Keratinocyte (primary cell): ENCODE data around the gene GHITM.

Experiments
- EZH2 ChIP-seq: IDR thresholded peaks from one replicate; pipeline ENCODE4 v1.6.1; 2012; ENCODE audit warnings: inconsistent platforms, mild to moderate bottlenecking, low read length, moderate library complexity
- TF ChIP-seq, protein P1 (sequence below), 3 experiments: IDR thresholded peaks in 1 of 3; conservative IDR thresholded peaks in 1 of 3; optimal IDR thresholded peaks in 1 of 3; 2 replicates in 2 of 3; 3 replicates in 1 of 3; pipeline versions ENCODE3 to v1.5.1; 2011; ENCODE audit warnings: low read length in 3 of 3, mild to moderate bottlenecking in 3 of 3, moderate library complexity in 2 of 3, control low read depth in 1 of 3, inconsistent platforms in 1 of 3; ENCODE audit not compliant: insufficient read depth in 2 of 3; ENCODE audit errors: extremely low read depth in 1 of 3

DNA sequence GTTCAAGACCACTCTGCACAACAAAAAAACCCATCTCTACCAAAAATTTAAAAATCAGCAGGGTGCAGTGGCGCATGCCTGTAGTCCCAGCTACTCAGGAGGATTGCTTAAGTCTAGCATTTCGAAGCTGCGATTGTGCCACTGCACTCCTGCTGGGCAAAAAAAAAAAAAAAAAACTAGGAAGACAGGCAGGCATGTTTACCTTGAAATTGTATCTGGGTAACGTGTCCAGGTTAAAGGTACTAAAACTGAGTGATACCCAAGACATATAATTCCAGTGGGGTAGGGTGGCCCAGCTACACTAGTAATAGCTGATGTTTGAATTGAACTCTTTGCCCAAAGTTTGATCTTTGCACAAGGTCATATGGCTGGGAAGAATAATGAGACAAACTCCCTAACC is 16.2 kb downstream of the GHITM start:
- TF ChIP-seq, protein P1, sequence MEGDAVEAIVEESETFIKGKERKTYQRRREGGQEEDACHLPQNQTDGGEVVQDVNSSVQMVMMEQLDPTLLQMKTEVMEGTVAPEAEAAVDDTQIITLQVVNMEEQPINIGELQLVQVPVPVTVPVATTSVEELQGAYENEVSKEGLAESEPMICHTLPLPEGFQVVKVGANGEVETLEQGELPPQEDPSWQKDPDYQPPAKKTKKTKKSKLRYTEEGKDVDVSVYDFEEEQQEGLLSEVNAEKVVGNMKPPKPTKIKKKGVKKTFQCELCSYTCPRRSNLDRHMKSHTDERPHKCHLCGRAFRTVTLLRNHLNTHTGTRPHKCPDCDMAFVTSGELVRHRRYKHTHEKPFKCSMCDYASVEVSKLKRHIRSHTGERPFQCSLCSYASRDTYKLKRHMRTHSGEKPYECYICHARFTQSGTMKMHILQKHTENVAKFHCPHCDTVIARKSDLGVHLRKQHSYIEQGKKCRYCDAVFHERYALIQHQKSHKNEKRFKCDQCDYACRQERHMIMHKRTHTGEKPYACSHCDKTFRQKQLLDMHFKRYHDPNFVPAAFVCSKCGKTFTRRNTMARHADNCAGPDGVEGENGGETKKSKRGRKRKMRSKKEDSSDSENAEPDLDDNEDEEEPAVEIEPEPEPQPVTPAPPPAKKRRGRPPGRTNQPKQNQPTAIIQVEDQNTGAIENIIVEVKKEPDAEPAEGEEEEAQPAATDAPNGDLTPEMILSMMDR (optimal IDR thresholded peaks at IDR 0.05 in 1 of 3, IDR thresholded peaks at IDR 0.05 in 1 of 3, conservative IDR thresholded peaks at IDR 0.05 in 1 of 3; ENCODE audit: extremely low read depth in 1 of 3, insufficient read depth in 2 of 3, low read length in 3 of 3), result no peak
- TF ChIP-seq EZH2, result no peak
